ENCODE data around the gene SLC23A2. TPM values are rescaled to one million over a fixed set of nuclear protein-coding genes. Genes with fewer than 3 reads are reported as not detected.
"Not testable (repeated sequence)": the region's sequence is repeated elsewhere in the genome, so short reads cannot be mapped to it uniquely, and the experiment has no call there.

Gene SLC23A2
- total and polyA plus RNA-seq, 7 donors, result 0.60 to 15.2 (median 10.9) TPM

- H3K4me3 ChIP-seq, result no peak overlapping the region
- no peaks in the 10 kb centered on the region for H3K4me1 ChIP-seq
- H3K36me3 ChIP-seq, result no peaks in the 10 kb centered on the region
- intact Hi-C loops (cut with DNase I), result no loop called here
- no peak for DNase-seq
- no peaks in the 10 kb centered on the region for H3K27me3 ChIP-seq
- no peak overlapping the region for H3K27ac ChIP-seq
- WGBS, 2 donors, result 69 to 85% methylated on average over 3 of the region's 3 CpGs
- no peaks in the 10 kb centered on the region for H3K9me3 ChIP-seq
- TF ChIP-seq POLR2A (IDR thresholded peaks at IDR 0.05) (no peak), EP300 (IDR thresholded peaks at IDR 0.05) (no peak)
- TF ChIP-seq, protein P1, sequence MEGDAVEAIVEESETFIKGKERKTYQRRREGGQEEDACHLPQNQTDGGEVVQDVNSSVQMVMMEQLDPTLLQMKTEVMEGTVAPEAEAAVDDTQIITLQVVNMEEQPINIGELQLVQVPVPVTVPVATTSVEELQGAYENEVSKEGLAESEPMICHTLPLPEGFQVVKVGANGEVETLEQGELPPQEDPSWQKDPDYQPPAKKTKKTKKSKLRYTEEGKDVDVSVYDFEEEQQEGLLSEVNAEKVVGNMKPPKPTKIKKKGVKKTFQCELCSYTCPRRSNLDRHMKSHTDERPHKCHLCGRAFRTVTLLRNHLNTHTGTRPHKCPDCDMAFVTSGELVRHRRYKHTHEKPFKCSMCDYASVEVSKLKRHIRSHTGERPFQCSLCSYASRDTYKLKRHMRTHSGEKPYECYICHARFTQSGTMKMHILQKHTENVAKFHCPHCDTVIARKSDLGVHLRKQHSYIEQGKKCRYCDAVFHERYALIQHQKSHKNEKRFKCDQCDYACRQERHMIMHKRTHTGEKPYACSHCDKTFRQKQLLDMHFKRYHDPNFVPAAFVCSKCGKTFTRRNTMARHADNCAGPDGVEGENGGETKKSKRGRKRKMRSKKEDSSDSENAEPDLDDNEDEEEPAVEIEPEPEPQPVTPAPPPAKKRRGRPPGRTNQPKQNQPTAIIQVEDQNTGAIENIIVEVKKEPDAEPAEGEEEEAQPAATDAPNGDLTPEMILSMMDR (IDR thresholded peaks at IDR 0.05), result no peak
These were observed 40.1 kb upstream of the SLC23A2 start for GRCh38 chr20:5041433-5041832.

GRCh38 chr20:5040345-5040744 is 39.0 kb upstream of the SLC23A2 start:
- 86 to 93% methylated on average over 4 of the region's 4 CpGs for WGBS, 2 donors

DNA sequence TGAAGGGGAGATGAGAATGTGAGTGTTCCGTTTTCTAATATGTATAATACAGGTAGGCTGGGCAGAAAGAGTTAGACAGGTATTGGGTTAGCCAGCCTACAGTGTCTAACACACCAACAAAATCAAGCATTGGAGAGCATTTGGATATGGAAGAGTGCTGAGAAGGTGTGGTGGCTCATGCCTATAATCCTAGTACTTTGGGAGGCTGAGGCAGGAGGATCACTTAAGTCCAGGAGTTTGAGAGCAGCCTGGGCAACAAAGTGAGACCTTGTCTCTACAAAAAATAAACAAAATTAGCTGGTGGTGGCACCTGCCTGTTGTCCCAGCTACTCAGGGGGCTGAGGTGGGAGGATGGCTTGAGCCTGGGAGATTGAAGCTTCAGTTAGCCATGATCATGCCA is 38.6 kb upstream of the SLC23A2 start:
- H3K9me3 ChIP-seq, result no peaks in the 10 kb centered on the region
- no peak overlapping the region for H3K27ac ChIP-seq
- TF ChIP-seq POLR2A (IDR thresholded peaks at IDR 0.05), result no peak
- no peak for TF ChIP-seq EP300 (IDR thresholded peaks at IDR 0.05)
- TF ChIP-seq POLR2AphosphoS5 (IDR thresholded peaks at IDR 0.05), result no peak
- TF ChIP-seq, protein P1 (IDR thresholded peaks at IDR 0.05), result no peak
- H3K27me3 ChIP-seq, result no peaks in the 10 kb centered on the region
- H3K4me3 ChIP-seq, result no peak overlapping the region
- DNase-seq, result no peak
- WGBS, 2 donors, result 87 to 89% methylated on average over 1 of the region's 1 CpG
- no peaks in the 10 kb centered on the region for H3K4me1 ChIP-seq
- no peaks in the 10 kb centered on the region for H3K36me3 ChIP-seq
- intact Hi-C loops (cut with DNase I), result no loop called here

More at GRCh38 chr20:5040345-5040744, 39.0 kb upstream of the SLC23A2 start:
- H3K27me3 ChIP-seq, result no peaks in the 10 kb centered on the region
- TF ChIP-seq POLR2AphosphoS5 (IDR thresholded peaks at IDR 0.05) (no peak), EP300 (IDR thresholded peaks at IDR 0.05) (no peak)
- TF ChIP-seq, protein P1 (IDR thresholded peaks at IDR 0.05), result no peak
- H3K9me3 ChIP-seq, result no peaks in the 10 kb centered on the region
- H3K27ac ChIP-seq, result no peak overlapping the region
- H3K36me3 ChIP-seq, result no peaks in the 10 kb centered on the region
- no peaks in the 10 kb centered on the region for H3K4me1 ChIP-seq
- no peak overlapping the region for H3K4me3 ChIP-seq
- intact Hi-C loops (cut with DNase I), result no loop called here
- no peak for DNase-seq

- no peaks in the 10 kb centered on the region for H3K36me3 ChIP-seq
- H3K4me1 ChIP-seq, result no peaks in the 10 kb centered on the region
- H3K4me3 ChIP-seq, result no peak overlapping the region
- no peaks in the 10 kb centered on the region for H3K27me3 ChIP-seq
- H3K27ac ChIP-seq, result no peak overlapping the region
- intact Hi-C loops (cut with DNase I), result no loop called here
- WGBS, 2 donors, result 62 to 70% methylated on average over 8 of the region's 8 CpGs
- no peak for DNase-seq
- no peak for TF ChIP-seq EP300 (IDR thresholded peaks at IDR 0.05)
- TF ChIP-seq, protein P1 (IDR thresholded peaks at IDR 0.05), result no peak
- no peaks in the 10 kb centered on the region for H3K9me3 ChIP-seq
These were observed 37.9 kb upstream of the SLC23A2 start for GRCh38 chr20:5039255-5039657.

DNA sequence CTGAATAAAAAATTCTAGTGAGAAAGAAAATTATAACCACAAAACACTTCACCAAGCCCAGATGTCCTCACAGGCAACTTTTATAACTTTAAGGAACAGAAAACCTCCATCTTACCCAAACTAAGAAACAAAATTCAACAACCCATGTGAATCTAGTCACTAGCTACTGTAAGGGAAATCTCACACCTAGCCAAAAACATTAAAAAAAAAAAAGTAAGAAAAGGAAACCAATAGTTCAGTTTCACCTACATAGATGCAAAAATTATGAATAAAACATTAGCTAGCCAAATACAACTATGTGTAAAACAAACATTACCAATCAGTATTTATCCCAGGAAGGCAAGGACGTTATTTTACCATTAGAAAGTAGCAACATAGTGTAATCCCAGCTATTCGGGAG is 35.5 kb upstream of the SLC23A2 start:
- Histone ChIP-seq H3K4me3 (no peak overlapping the region), H3K27ac (no peak overlapping the region), H3K27me3 (no peaks in the 10 kb centered on the region), H3K4me1 (no peaks in the 10 kb centered on the region), H3K36me3 (no peaks in the 10 kb centered on the region), H3K9me3 (no peaks in the 10 kb centered on the region)
- TF ChIP-seq POLR2A (IDR thresholded peaks at IDR 0.05), result no peak
- TF ChIP-seq EP300 (IDR thresholded peaks at IDR 0.05), result no peak
- TF ChIP-seq POLR2AphosphoS5 (IDR thresholded peaks at IDR 0.05), result no peak
- TF ChIP-seq, protein P1 (IDR thresholded peaks at IDR 0.05), result no peak
- intact Hi-C loops (cut with DNase I), result no loop called here
- WGBS, 2 donors, result 71 to 82% methylated on average over 2 of the region's 2 CpGs
- DNase-seq, result no peak

GRCh38 chr20:5035518-5035917 is 34.2 kb upstream of the SLC23A2 start:
- H3K4me1 ChIP-seq; DNase-seq; H3K4me3 ChIP-seq; H3K9me3 ChIP-seq; intact Hi-C loops (cut with DNase I); H3K27me3 ChIP-seq; H3K36me3 ChIP-seq; H3K27ac ChIP-seq: not testable (repeated sequence)
- 81 to 89% methylated on average over 1 of the region's 1 CpG for WGBS, 2 donors

Data from sigmoid colon (tissue), 7 donors.